KOPT-K1 (cell line): ENCODE data around the gene COQ8B.

Experiments
- H3K27ac ChIP-seq: fragments of 200-600 bp; sonication (generic); 2 replicates; pipeline ENCODE4 v1.5.1; 2016; ENCODE audit warnings: antibody characterized with exemption, mild to moderate bottlenecking, low read depth, low read length; ENCODE audit not compliant: poor library complexity, severe bottlenecking
- H3K36me3 ChIP-seq: fragments of 200-600 bp; sonication (generic); 2 replicates; pipeline ENCODE4 v1.5.1; 2017; ENCODE audit warnings: antibody characterized with exemption, mild to moderate bottlenecking, low read length, moderate library complexity; ENCODE audit not compliant: insufficient read depth
- H3K9me3 ChIP-seq: fragments of 200-600 bp; sonication (generic); 2 replicates; pipeline ENCODE4 v1.5.1; 2017; ENCODE audit warnings: antibody characterized with exemption, low read length, mild to moderate bottlenecking; ENCODE audit not compliant: insufficient read depth, poor library complexity, severe bottlenecking

COQ8B gene

GRCh38 chr19:40683437-40683836 lies 33.2 kb downstream of the COQ8B start:
- H3K9me3 ChIP-seq: no peaks in the 10 kb centered on the region
- no peaks in the 10 kb centered on the region for H3K36me3 ChIP-seq
- H3K27ac ChIP-seq: no peak overlapping the region

- no peaks in the 10 kb centered on the region for H3K9me3 ChIP-seq
- no peak overlapping the region for H3K27ac ChIP-seq
- no peaks in the 10 kb centered on the region for H3K36me3 ChIP-seq
These were observed 34.2 kb downstream of the COQ8B start for GRCh38 chr19:40682431-40682964.

GRCh38 chr19:40681039-40681438 lies 35.6 kb downstream of the COQ8B start:
- H3K36me3 ChIP-seq: no peaks in the 10 kb centered on the region
- H3K9me3 ChIP-seq: no peaks in the 10 kb centered on the region
- H3K27ac ChIP-seq: no peak overlapping the region

GRCh38 chr19:40677156-40677555 lies 39.5 kb downstream of the COQ8B start:
- Histone ChIP-seq H3K27ac (no peak overlapping the region), H3K9me3 (no peaks in the 10 kb centered on the region), H3K36me3 (no peaks in the 10 kb centered on the region)

- Histone ChIP-seq H3K27ac (no peak overlapping the region), H3K36me3 (peaks cover 6% of the 10 kb centered on the region; the same call in 1 of the 2 replicates), H3K9me3 (peaks cover 5% of the 10 kb centered on the region)
These were observed 42.4 kb downstream of the COQ8B start for GRCh38 chr19:40674291-40674690.

- H3K36me3 ChIP-seq: peaks cover 14% of the 10 kb centered on the region; the same call in 1 of the 2 replicates
- no peak overlapping the region for H3K27ac ChIP-seq
- H3K9me3 ChIP-seq: peaks cover 14% of the 10 kb centered on the region
These were observed 43.3 kb downstream of the COQ8B start for GRCh38 chr19:40673397-40673796.

GRCh38 chr19:40672573-40673299 lies 44.0 kb downstream of the COQ8B start:
- Histone ChIP-seq H3K27ac (no peak overlapping the region), H3K36me3 (peaks cover 14% of the 10 kb centered on the region; the same call in 1 of the 2 replicates), H3K9me3 (peaks cover 14% of the 10 kb centered on the region)

GRCh38 chr19:40672038-40672437 lies 44.6 kb downstream of the COQ8B start:
- Histone ChIP-seq H3K27ac (no peak overlapping the region), H3K36me3 (peaks cover 14% of the 10 kb centered on the region; the same call in 1 of the 2 replicates), H3K9me3 (peaks cover 14% of the 10 kb centered on the region)

- Histone ChIP-seq H3K27ac (no peak overlapping the region), H3K36me3 (peaks cover 14% of the 10 kb centered on the region; the same call in 1 of the 2 replicates), H3K9me3 (peaks cover 14% of the 10 kb centered on the region)
These were observed 45.3 kb downstream of the COQ8B start for GRCh38 chr19:40671404-40671803.

GRCh38 chr19:40668991-40669614 lies 47.6 kb downstream of the COQ8B start:
- Histone ChIP-seq H3K36me3 (peaks cover 14% of the 10 kb centered on the region; the same call in 1 of the 2 replicates), H3K9me3 (peaks cover 14% of the 10 kb centered on the region), H3K27ac (no peak overlapping the region)

GRCh38 chr19:40667602-40668001 lies 49.1 kb downstream of the COQ8B start:
- Histone ChIP-seq H3K9me3 (peaks cover 14% of the 10 kb centered on the region), H3K27ac (no peak overlapping the region), H3K36me3 (peaks cover 14% of the 10 kb centered on the region; the same call in 1 of the 2 replicates)

- Histone ChIP-seq H3K36me3 (peaks cover 14% of the 10 kb centered on the region; the same call in 1 of the 2 replicates), H3K27ac (no peak overlapping the region), H3K9me3 (peaks cover 14% of the 10 kb centered on the region)
These were observed 49.8 kb downstream of the COQ8B start for GRCh38 chr19:40666803-40667438.

GRCh38 chr19:40663695-40664692 lies 52.7 kb downstream of the COQ8B start:
- Histone ChIP-seq H3K27ac (no peak overlapping the region), H3K36me3 (peaks cover 6% of the 10 kb centered on the region; the same call in 1 of the 2 replicates), H3K9me3 (peaks cover 6% of the 10 kb centered on the region)
